H1 (cell line): ENCODE results near the gene PLCXD1. TPM values are rescaled to one million over a fixed set of nuclear protein-coding genes. Genes with fewer than 3 reads are reported as not detected.
"Not testable (repeated sequence)": the region's sequence is repeated elsewhere in the genome, so short reads cannot be mapped to it uniquely, and the experiment has no call there.

Source experiments
- CTCF ChIA-PET: fragments of 300-600 bp; sonication (Branson Sonifier 250); formaldehyde crosslinking; loops from one replicate; lab custom pipeline; 2021; ENCODE audit not compliant: partially characterized antibody; lab: Charles Lee
- POLR2A ChIA-PET: fragments of 300-600 bp; sonication (Branson Sonifier 250); formaldehyde crosslinking; loops from one replicate; lab custom pipeline; 2021; ENCODE audit warnings: inconsistent platforms; ENCODE audit not compliant: partially characterized antibody; lab: Charles Lee
- DNase-seq, 2 experiments: peaks; one replicate each; pipeline versions ENCODE4 v3.0.0 to v3.0.0-alpha.2; 2010 to 2022; ENCODE audit warnings: low spot score in 2 of 2, low read depth in 1 of 2, mixed read lengths in 1 of 2
- FAIRE-seq: peaks from 2 replicates; lab custom pipeline; 2011; peaks lifted over from hg19 to GRCh38; lab: Jason Lieb, UNC
- H2AFZ ChIP-seq: 2 replicates; pipeline ENCODE4 v1.8.1; 2012; ENCODE audit warnings: low read length, inconsistent platforms
- H2AK5ac ChIP-seq: 2 replicates; pipeline ENCODE4 v1.6.1; 2013; ENCODE audit warnings: low read depth, low read length
- H2BK120ac ChIP-seq: replicated peaks from 2 replicates; pipeline ENCODE3; 2013; ENCODE audit warnings: low read depth, low read length, inconsistent platforms
- H2BK12ac ChIP-seq: 2 replicates; pipeline ENCODE4 v1.6.1; 2013; ENCODE audit warnings: low read depth, low read length
- H2BK15ac ChIP-seq: 2 replicates; pipeline ENCODE4 v1.6.1; 2013; ENCODE audit warnings: low read length
- H2BK20ac ChIP-seq: 2 replicates; pipeline ENCODE4 v1.6.1; 2013; ENCODE audit warnings: low read length
- H2BK5ac ChIP-seq: 2 replicates; pipeline ENCODE4 v1.6.1; 2013; ENCODE audit warnings: low read depth, low read length
- H3K14ac ChIP-seq: 2 replicates; pipeline ENCODE4 v1.6.1; 2013; ENCODE audit warnings: inconsistent platforms; ENCODE audit not compliant: insufficient read length
- H3K18ac ChIP-seq: 2 replicates; pipeline ENCODE4 v1.6.1; 2013; ENCODE audit warnings: low read length; ENCODE audit errors: extremely low read depth
- H3K23ac ChIP-seq: 2 replicates; pipeline ENCODE4 v1.6.1; 2013; ENCODE audit warnings: inconsistent platforms; ENCODE audit not compliant: insufficient read length
- H3K23me2 ChIP-seq: 2 replicates; pipeline ENCODE4 v1.6.1; 2013; ENCODE audit warnings: low read depth, low read length
- H3K27ac ChIP-seq: 2 replicates; pipeline ENCODE4 v1.6.1; 2011; ENCODE audit warnings: low read depth, low read length, inconsistent platforms
- H3K27me3 ChIP-seq, 4 experiments: replicated peaks in 1 of 4; 1 replicate in 1 of 4; 2 replicates in 3 of 4; pipeline versions ENCODE4 v1.6.1 to v1.8.1; 2011 to 2013; ENCODE audit warnings: low read length in 3 of 4, mild to moderate bottlenecking in 3 of 4, inconsistent platforms in 2 of 4, mixed read lengths in 2 of 4, moderate library complexity in 1 of 4; ENCODE audit not compliant: control insufficient read depth in 3 of 4, insufficient read depth in 3 of 4; ENCODE audit errors: extremely low read depth in 1 of 4
- H3K36me3 ChIP-seq, 4 experiments: 2 replicates each; pipeline versions ENCODE4 v1.6.1 to v1.8.1; 2011 to 2013; ENCODE audit warnings: mild to moderate bottlenecking in 4 of 4, low read length in 3 of 4, moderate library complexity in 2 of 4, control low read depth in 1 of 4, inconsistent platforms in 1 of 4; ENCODE audit not compliant: insufficient read depth in 4 of 4, control insufficient read depth in 2 of 4
- H3K4ac ChIP-seq: replicated peaks from 2 replicates; pipeline ENCODE3; 2013; ENCODE audit warnings: low read length, low read depth, mixed read lengths, inconsistent platforms; ENCODE audit not compliant: insufficient read length
- H3K4me1 ChIP-seq, 4 experiments: replicated peaks in 1 of 4; 1 replicate in 1 of 4; 2 replicates in 3 of 4; pipeline versions ENCODE4 v1.6.1 to v1.8.1; 2011 to 2013; ENCODE audit warnings: low read length in 3 of 4, inconsistent platforms in 2 of 4, mixed read lengths in 1 of 4; ENCODE audit not compliant: insufficient read depth in 4 of 4, control insufficient read depth in 3 of 4
- H3K4me2 ChIP-seq, 2 experiments: 2 replicates each; pipeline versions ENCODE4 v1.6.1 to v1.8.1; 2011 to 2013; ENCODE audit warnings: low read depth in 2 of 2, low read length in 2 of 2, control low read depth in 1 of 2, inconsistent platforms in 1 of 2, mild to moderate bottlenecking in 1 of 2; ENCODE audit not compliant: insufficient read depth in 1 of 2
- H3K4me3 ChIP-seq, 4 experiments: fragments of 200-600, 300-600 bp in 1 of 4; sonication (generic), shearing (Covaris generic), sonication (Bioruptor Twin) in 1 of 4; 2 replicates each; pipeline versions ENCODE4 v1.5.1 to v1.8.1; 2011 to 2016; ENCODE audit warnings: low read length in 4 of 4, low read depth in 3 of 4, control low read depth in 2 of 4, inconsistent platforms in 2 of 4, mild to moderate bottlenecking in 2 of 4, mixed read lengths in 1 of 4, moderate library complexity in 1 of 4; ENCODE audit not compliant: insufficient read depth in 2 of 4; ENCODE audit errors: extremely low read depth in 1 of 4
- H3K56ac ChIP-seq: replicated peaks from 2 replicates; pipeline ENCODE3; 2013; ENCODE audit warnings: low read depth, mild to moderate bottlenecking, mixed read lengths, low read length, inconsistent platforms; ENCODE audit not compliant: insufficient read length
- H3K79me1 ChIP-seq: 2 replicates; pipeline ENCODE4 v1.6.1; 2013; ENCODE audit warnings: low read depth, low read length, control low read depth
- H3K79me2 ChIP-seq, 2 experiments: 2 replicates each; pipeline versions ENCODE4 v1.6.1 to v1.8.1; 2012 to 2013; ENCODE audit warnings: low read length in 2 of 2, mild to moderate bottlenecking in 2 of 2, inconsistent platforms in 1 of 2; ENCODE audit not compliant: insufficient read depth in 2 of 2, control insufficient read depth in 1 of 2
- H3K9ac ChIP-seq, 4 experiments: replicated peaks in 1 of 4; 1 replicate in 1 of 4; 2 replicates in 3 of 4; pipeline versions ENCODE4 v1.6.1 to v1.8.1; 2011 to 2013; ENCODE audit warnings: low read depth in 3 of 4, low read length in 3 of 4, control low read depth in 2 of 4, mild to moderate bottlenecking in 2 of 4, moderate library complexity in 2 of 4, inconsistent platforms in 1 of 4; ENCODE audit errors: extremely low read depth in 1 of 4
- H3K9me3 ChIP-seq, 2 experiments: 2 replicates each; pipeline versions ENCODE4 v1.6.1 to v1.8.1; 2012 to 2013; ENCODE audit warnings: mild to moderate bottlenecking in 2 of 2, moderate library complexity in 2 of 2, control low read depth in 1 of 2, inconsistent platforms in 1 of 2, low read depth in 1 of 2, low read length in 1 of 2, mixed read lengths in 1 of 2; ENCODE audit not compliant: insufficient read depth in 2 of 2
- H4K20me1 ChIP-seq, 2 experiments: replicated peaks in 1 of 2; 2 replicates each; pipeline versions ENCODE3 to v1.8.1; 2011 to 2013; ENCODE audit warnings: inconsistent platforms in 2 of 2, low read length in 2 of 2, mild to moderate bottlenecking in 1 of 2; ENCODE audit not compliant: insufficient read depth in 2 of 2, control insufficient read depth in 1 of 2
- H4K5ac ChIP-seq: 2 replicates; pipeline ENCODE4 v1.6.1; 2013; ENCODE audit warnings: low read length, low read depth, mixed read lengths, inconsistent platforms; ENCODE audit not compliant: insufficient read length
- H4K8ac ChIP-seq: 2 replicates; pipeline ENCODE4 v1.8.0; 2013; ENCODE audit warnings: mild to moderate bottlenecking, moderate library complexity, low read length, inconsistent platforms; ENCODE audit not compliant: insufficient read depth; ENCODE audit errors: extremely low read depth
- H4K91ac ChIP-seq: replicated peaks from 2 replicates; pipeline ENCODE3; 2013; ENCODE audit warnings: low read length, mixed read lengths, inconsistent platforms; ENCODE audit not compliant: insufficient read length
- WGBS, 2 experiments: shearing (Covaris generic) in 1 of 2; methylation state at CpG; one replicate each; pipeline versions ENCODE4 v1.1.6 to v1.1.7; 2013 to 2015; ENCODE audit warnings: low lambda C conversion rate in 2 of 2, mixed read lengths in 2 of 2, inconsistent platforms in 1 of 2, low coverage in 1 of 2, missing lambda C conversion rate in 1 of 2; ENCODE audit not compliant: insufficient replicate concordance in 2 of 2, insufficient coverage in 1 of 2, insufficient read length in 1 of 2; ENCODE audit errors: extremely low coverage in 1 of 2, missing lambda C conversion rate in 1 of 2; 5-methylcytosine and 5-hydroxymethylcytosine counted together
- polyA plus RNA-seq, 7 experiments: library from polyadenylated mRNA; depleted of rRNA in 3 of 7; stranded (reverse) in 5 of 7; unstranded in 2 of 7; fragments of >200 nt in 5 of 7; fragments of 200-250 nt in 2 of 7; gene quantifications; 1 replicate in 5 of 7; 2 replicates in 1 of 7; 4 replicates in 1 of 7; pipeline versions ENCODE4 v1.2.1 to v1.2.3, GENCODE V29; 2011 to 2013; ENCODE audit warnings: missing spikeins in 2 of 7, mixed read lengths in 2 of 7
- total RNA-seq: library from RNA; stranded (reverse); fragmentation: NEBNext Ultra II Directional; extraction: Animal tissue kit (Norgen Biotek cat#: 25700); gene quantifications from 2 replicates; pipeline ENCODE4 v1.2.1, GENCODE V29; 2021

Gene PLCXD1
- total and polyA plus RNA-seq, 2 of the 8 experiments (the other 6 are each of a cell fraction or from before 2014, with no cell fraction given): 93.6 to 124 TPM

- H2BK12ac ChIP-seq, H2BK15ac ChIP-seq, CTCF ChIA-PET, H3K23ac ChIP-seq, H3K79me1 ChIP-seq, H4K8ac ChIP-seq, H3K56ac ChIP-seq, H3K4ac ChIP-seq, H2BK5ac ChIP-seq, H4K5ac ChIP-seq, H3K4me3 ChIP-seq, H2BK20ac ChIP-seq, H4K20me1 ChIP-seq, H2AFZ ChIP-seq, H3K14ac ChIP-seq, H2BK120ac ChIP-seq, H2AK5ac ChIP-seq, H3K4me2 ChIP-seq, H3K18ac ChIP-seq, H3K9me3 ChIP-seq, POLR2A ChIA-PET, H3K27ac ChIP-seq, H4K91ac ChIP-seq, DNase-seq, H3K36me3 ChIP-seq, H3K9ac ChIP-seq, H3K4me1 ChIP-seq, H3K27me3 ChIP-seq, H3K23me2 ChIP-seq, H3K79me2 ChIP-seq: not testable (repeated sequence)
- peak; percentile 98 for FAIRE-seq
- no CpG with 5 or more reads among the region's 45 CpGs for WGBS, 2 experiments
Measured at GRCh38 chrX:231637-232277, 49.4 kb upstream of the PLCXD1 start.

GRCh38 chrX:232278-232655 is 48.9 kb upstream of the PLCXD1 start:
- POLR2A ChIA-PET, H3K27me3 ChIP-seq, H3K79me2 ChIP-seq, H3K9me3 ChIP-seq, H2BK5ac ChIP-seq, H2AFZ ChIP-seq, H3K23me2 ChIP-seq, H3K27ac ChIP-seq, H3K4ac ChIP-seq, CTCF ChIA-PET, H3K14ac ChIP-seq, H3K4me1 ChIP-seq, H2AK5ac ChIP-seq, H2BK12ac ChIP-seq, H3K56ac ChIP-seq, H4K20me1 ChIP-seq, H2BK20ac ChIP-seq, H4K5ac ChIP-seq, H3K4me2 ChIP-seq, H3K36me3 ChIP-seq, H3K79me1 ChIP-seq, H4K91ac ChIP-seq, H3K23ac ChIP-seq, H3K9ac ChIP-seq, H3K18ac ChIP-seq, H4K8ac ChIP-seq, DNase-seq, H2BK15ac ChIP-seq, H2BK120ac ChIP-seq, FAIRE-seq, H3K4me3 ChIP-seq: not testable (repeated sequence)
- WGBS, 2 experiments: no CpG with 5 or more reads among the region's 42 CpGs
